Globus pallidus (tissue), 1 donor: ENCODE data around the gene ADAMTS19.
A peak's percentile ranks its signal among the peaks of the same experiment; 100 is the strongest.

Source experiments
- DNase-seq: peaks from one replicate; pipeline ENCODE4 v3.0.0-alpha.2; 2015; ENCODE audit warnings: low spot score

ADAMTS19 gene

DNA sequence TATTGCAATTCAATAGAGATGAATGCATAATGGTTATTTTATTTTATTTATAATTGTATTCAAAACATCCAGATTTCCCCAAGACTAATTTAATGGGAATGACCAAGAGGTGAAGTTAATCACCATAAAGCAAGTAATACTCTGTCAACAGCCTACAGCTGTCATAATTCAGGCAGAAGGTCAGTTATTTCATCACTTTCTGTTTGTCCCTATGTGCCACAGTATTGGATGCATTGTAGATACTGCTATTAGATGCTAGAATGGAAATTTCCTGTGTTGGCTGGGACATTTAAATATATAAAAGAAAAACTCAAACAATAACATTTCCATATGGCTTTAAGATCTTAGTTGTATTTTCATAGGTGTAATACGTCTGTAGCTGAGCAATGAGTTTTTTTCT is 231.1 kb downstream of the ADAMTS19 start:
- no peak for DNase-seq

DNA sequence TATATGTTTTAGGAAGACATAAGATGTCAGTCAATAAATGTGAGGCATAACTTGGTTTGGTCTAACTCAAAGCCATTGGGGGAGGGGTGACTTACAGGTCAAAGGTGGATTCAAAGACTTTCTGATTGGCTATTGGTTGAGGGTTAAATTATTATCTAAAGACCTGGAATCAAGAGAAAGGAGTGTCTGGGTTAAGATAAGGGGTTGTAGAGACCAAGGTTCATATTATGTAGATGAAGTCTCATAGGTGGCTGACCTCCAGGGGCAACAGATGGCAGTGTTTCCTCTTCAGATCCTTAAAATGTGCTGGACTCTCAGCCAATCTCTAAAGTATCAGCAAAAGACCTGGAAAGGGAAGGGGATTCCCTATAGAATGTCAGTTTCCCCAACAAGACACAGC is 236.5 kb downstream of the ADAMTS19 start:
- no peak for DNase-seq

DNA sequence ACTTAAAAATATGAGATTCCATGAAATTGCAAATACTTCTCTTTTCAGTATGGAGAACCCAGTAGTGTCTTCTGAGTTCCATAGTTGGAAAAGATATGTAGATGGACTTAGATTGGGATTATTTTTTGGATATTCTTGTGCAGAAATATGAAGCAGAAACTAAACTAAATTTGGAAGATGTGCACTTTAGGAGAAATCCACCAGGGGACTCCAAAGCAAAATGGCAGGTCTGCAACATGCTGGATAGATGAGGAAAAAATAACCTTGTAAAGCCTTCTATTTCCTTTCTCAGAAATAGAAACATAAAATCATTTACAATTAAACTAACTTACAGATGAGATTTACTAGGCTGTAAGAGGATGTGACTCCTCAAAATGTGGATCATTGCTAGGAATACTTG is 238.6 kb downstream of the ADAMTS19 start:
- DNase-seq, result no peak

DNA sequence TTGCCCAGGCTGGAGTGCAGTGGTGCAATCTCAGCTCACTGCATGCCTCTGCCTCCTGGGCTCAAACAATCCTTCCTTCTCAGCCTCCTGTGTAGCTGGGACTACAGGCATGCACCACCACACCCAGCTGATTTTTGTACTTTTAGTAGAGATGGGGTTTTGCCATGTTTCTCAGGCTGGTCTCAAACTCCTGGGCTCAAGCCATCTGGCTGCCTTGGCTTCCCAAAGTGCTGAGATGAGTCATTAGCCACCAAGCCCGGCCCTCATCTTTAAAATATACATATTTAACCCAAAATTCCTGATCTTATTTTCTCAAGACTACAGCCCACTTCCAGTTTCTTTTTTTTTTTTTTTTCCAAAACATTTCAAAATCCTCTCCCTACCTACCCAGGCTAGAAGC is 256.1 kb downstream of the ADAMTS19 start:
- DNase-seq, result no peak

DNA sequence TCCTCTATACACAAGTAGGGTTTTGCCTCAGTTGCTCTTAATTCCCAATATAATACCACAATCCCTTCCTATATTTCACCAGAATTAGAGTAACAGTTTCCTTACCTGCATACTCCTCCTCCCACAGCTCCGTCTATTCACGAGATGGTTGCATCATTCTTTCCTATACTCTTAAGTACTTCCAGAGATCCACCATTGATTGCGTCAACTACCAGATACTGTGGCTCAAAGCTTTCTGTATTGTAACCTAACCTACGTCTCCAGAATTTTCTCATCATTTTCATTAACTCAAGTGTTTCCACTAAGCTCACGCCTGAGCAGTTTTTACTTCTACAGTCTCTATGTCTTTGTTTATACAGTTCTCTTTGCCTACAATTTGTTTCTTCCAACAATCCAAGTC is 256.6 kb downstream of the ADAMTS19 start:
- DNase-seq, result no peak

DNA sequence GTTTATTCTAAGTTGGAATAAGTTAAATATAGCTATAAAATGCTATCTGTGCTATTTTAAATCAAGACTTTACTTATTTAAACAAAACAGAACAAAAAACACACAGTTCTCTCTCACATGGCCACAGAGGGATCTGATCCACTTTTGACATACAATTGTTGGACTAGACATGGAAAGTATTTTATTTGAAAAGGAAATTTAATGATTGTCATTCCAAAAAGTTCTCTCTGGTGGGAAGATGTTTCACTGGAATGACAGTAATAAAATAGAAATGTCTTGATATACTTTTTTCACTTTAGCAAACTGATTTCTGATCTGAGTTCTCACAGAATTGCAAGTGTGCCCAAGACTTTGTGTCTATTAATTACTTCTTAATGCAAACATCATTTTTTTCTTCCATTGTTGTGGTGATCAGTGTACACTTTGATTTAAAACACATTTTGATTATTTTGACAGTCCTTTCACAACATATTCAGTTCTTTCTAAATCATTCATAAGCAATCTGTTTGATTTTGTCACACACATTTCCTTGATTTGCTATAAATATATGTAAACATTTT is 257.7 kb downstream of the ADAMTS19 start:
- no peak for DNase-seq

DNA sequence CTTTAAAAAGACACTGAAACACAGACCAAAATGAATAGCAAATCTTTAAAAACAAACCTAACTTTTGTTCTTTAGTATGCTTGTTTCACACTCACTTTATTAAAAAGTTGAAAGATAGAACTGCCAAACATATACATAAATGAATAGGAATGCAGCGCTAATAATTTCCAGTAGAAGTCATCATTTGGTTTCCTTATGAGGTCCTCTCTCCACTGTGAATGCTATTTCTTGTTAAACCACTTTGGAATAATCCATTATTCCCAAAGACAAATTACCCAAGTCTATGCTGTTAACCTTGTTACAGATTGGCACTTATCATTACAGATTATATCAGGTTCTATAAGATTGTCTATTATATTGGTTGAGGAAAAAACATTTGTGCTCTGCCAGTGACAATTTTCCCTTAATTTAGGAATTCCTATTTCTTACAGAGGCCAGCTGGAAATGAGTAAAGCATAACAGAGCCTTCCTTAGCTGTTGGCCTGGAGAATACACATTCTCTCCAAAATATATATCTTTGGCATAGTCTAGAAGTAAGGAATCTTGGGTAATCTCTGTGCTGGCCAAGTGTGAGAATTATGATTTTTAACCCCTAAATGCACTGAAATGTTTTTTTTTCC is 258.5 kb downstream of the ADAMTS19 start:
- DNase-seq, result no peak

DNA sequence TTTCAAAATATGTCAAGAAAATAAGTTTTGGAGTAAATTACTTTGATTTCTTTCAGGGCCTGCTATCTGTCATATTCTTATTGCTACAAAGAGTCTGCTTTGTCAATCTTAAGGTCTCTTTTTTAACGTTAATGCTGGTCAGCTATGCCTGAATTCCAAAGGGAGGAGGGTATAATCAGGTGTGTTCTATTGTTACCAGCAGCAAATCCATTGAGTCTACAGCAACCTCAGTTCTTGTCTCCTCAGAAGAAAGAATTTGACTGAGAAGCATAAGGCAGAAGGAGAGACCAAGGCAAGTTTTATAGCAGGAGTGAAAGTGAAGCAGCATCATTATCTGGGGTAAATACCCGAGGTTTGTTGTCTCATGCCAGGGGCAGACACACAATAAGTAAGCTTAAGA is 264.1 kb downstream of the ADAMTS19 start:
- DNase-seq, result no peak

DNA sequence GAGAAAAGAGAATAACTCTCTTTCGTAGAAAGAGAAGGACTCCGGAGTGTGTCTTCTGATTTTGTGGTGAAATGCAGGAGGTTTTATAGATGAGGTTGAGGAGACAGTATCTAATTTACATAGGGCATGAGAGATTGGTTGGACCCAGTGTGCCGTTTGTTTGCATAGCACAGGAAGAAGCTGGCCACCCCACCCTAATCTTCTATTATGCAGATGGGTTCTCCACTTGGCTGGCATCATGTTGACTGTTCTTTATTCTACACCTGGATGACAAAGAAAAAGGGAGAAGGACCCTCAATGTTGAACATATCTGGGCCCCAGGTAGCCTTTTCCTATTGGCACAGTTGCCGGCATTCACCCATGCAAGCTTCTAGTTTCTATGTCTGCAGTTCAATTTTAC is 264.5 kb downstream of the ADAMTS19 start:
- DNase-seq, result no peak

DNA sequence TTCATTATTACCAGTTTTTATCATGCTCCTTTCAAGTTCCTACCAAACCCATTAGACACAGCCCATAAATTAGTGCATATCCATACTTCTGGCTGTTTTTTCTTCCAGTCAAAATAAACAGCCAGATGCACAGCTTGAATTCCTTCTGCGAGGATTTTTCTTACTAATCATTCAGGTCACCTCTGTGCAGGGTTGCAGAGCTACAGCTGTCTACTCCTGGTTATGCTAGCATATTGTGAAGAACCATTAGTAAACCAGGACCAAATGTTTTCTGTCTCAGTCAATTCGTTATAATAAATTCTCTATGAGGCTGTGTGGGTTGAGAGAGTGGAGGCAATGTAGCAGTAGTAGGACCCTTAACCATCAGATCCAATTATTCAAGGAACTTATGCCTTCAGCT is 279.7 kb downstream of the ADAMTS19 start:
- no peak for DNase-seq

DNA sequence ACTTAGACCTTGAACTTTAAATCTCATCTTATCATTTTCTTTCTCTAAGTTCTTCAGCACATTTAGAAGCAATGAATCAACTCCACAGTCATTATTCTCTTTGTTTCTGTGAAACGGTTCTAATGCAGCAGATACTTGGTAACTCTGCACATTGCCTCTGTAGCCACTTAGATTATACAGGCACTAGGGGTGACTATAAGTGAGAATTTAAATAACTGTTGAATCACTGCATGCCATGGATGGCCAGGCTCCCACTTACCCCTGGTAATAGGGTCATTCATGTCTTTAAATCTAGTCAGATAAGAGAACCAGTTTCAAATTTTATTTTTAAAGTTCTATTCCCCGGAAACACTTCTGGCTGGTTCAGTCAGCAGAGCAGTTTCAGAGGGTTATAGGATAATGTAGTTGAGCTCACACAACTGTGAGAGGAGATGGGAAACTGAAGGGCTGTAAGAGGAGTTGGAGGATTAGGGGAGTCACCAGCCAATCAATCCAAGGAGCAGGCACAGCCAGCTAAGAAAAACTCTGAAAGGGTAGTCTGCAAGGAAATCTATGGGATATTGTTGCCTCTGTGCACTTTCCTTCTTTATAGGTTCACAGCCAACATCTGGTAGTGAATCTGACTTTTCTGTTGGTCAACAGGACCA is 283.6 kb downstream of the ADAMTS19 start:
- DNase-seq, result no peak

DNA sequence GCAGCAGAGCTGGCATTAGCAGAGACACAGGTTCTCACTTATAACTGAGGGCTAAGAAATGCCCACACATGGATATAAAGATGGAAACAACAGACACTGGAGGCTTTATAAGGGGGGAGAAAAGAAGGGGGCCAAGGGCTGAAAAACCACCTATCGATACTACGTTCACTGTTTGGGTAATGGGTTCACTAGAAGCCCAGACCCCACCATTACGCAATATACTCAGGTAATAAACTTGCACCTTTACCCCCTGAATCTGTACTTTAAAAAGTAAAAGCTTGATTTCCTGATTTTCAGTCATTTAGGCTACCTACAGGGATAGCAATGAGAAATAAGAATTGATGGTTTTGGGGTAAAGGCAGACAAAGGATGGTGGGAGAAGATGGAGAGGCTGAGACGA is 285.9 kb downstream of the ADAMTS19 start:
- DNase-seq, result no peak

DNA sequence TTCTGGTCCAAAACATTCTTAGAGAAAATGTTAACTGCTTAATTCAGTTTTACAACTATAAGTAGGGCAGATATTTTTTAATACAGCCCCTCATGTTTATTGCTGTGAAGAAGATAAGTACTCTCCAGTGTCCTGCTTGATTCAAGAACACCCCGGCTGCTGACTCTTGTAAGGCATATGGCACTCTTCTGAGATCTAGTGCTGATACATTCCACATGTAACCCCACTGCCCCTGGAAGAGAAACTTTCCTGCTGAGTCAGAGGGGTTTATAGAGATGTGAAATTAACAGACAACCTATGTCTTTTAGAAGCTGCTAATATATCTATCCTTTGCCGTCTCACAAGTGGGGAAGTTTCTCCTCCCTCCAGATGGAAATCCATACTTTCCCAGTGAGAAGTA is 286.8 kb downstream of the ADAMTS19 start:
- no peak for DNase-seq

DNA sequence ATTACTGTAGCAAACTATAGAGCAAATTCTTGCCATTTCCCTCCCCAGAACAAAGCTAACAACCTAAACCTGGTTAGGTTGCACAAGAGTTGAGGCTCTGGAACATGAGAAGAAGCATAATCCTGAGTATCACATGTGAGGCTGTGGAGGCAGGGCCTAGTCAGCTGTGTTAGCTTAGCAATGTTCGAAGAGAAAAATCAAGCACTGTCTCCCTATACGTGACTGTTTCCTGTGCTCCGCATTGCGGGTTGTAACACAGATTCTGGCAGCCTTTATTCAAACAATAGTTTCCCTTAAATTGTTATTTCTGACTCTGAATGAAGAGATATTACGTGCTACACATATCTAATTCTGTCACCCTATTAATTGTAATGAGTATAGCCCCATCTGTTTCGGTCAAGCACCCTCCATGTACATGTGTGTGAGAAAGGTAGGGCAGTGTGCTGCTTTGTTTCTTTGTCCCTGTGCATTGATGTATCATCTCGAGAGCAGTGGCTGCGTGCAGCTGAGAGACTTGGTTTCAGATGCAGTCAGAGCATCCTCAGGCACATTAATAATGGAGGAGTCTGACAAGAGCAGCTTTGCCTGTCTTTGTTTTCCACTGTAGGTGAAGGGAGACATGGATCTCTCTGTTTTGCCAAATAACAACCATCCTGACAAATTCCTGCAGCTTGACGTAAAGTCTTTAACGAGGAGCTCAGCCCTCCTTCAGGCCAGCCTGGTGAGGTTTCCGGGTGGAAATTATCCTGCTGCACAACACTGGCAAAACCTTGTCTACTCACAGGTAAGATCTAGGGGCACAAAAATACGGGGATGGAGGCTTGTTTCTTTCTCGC is 287.7 kb downstream of the ADAMTS19 start, which contains the start of gene MINAR2:
MINAR2 (plus strand) TSS at position 523 of the 836 bp plus-strand sequence; CDS start at position 620, 97 bp downstream.
- no peak for DNase-seq

DNA sequence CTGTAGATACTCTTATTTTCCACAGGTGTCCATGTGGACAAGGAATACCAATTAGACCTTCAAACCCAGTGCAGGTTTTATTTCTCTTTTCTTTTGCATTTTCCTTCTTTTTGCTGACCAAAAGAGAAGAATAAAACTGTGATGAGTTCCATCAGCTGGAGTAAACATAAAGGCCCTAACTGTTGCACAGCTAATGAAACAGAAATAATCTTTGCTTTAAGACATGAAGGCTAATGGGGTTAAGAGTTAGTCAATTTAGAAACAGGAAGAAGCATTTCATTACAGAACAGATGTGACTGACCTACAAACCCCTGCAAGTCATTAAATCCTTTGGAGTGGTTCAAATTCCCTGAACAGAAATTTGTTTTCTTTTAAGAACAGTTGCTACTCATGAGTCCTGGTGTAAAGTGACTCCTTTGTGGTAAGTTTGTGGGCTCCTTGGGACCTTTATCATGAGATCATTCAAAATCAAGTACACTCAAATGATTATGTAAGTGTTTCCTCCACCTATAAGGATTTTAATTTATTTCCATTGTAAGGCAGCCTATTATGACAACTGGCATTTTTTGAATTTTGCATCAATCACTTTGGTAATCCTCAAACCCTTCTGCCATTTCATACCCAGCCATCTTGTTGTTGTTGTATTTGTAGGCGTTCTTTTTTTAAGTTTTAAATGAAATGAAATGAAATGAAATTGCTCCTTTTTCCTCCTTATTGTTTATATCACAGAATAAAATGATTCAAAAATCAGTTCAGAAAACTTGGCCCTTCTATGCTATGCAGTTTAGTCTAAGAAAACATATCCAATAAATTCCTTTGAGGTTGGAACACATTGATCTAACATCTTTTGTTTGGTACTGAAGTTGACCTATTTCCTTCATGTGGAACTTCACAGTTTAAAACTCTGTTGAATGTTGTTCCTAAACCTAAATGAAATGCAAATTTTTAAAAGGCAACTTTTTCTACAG is 289.1 kb downstream of the ADAMTS19 start:
- no peak for DNase-seq

DNA sequence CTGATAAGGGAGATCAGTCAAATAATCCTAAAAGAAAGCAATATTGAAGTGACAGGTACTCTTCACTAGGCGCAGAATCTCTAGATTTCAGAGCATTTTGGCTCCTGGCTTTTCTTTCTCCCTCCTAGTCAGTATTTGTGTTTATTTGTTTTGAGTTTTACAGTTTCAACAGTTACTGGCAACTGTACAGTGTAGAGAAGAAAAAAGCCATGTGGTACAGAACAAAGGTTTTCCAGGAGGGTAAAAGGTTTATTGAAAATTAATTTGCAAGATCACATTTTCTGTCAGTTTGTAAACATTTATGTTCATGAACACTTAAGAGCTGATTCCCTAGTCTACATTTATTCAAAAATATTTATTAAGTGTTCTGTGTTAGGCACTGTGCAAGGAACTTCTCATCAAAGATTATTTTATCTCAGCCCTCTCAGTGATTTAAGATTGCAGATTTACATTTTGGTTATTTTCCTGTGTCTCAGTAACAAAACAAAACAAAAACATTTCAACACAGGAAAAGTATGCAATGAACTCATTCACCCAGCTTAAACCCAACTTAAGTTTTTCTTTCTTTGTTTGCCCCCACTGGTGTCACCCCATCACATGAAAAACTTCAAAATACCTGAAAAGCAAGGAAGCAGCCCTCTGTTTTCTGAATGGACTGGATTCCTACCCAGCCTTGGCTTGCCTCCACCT is 300.7 kb downstream of the ADAMTS19 start:
- DNase-seq, result no peak

DNA sequence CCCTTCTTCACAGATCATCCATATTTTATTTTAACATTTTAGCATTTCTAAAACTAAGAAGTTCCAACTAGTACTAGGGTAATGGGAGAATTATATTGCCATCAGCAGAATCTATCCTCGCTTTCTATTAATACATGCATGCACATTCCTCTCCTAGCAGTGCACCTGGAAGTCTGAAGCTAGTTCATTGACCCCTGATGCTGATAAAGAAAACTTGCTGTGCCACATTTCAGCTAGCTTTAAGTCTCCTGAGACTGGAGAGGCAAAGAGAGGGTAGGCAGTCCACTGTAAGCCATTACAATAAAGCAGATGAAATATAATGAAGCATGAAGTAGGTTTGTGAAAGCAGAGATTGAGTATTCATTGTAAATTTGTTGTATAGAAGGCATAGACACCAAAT is 303.6 kb downstream of the ADAMTS19 start:
- DNase-seq, result no peak

DNA sequence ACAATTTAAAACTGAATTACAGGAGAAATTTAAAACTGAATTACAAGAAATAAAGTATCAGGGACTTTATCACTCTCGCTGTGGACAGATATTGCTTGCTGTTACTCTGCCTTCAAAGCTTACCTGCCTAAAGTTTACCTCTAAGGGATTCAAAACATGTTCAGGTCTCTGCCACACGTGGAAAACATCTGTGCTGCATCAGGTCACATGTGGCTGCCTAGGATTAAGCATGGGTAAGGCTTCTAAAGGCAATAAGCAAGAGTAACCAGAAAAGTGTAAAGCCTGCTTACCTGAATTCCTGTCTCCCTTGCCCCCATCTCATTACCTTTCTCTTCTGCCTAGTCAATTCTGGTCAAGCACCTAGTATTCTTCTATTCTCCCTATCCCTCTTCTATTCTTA is 306.7 kb downstream of the ADAMTS19 start:
- no peak for DNase-seq

DNA sequence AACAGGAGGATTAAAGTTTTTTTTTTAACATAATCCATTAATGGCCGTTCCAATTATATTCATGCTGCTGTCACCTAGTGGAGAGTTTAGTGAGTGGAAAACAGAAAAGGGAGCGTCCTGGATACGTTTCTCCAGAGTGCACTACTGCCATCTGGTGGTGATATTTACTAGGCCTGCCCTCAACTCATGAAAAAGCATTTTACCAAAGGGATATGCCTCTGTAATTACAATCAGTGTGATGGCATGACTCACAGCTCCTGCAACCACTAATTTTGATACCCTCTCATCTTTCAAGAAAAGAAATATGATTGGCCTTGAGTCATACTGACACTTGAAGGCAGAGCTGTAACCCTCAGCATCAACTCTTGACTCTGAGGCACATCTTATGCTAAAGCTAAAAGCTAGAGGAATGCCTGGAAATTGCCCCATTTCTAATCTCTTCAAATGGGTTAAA is 307.9 kb downstream of the ADAMTS19 start:
- peak; percentile 89 for DNase-seq

DNA sequence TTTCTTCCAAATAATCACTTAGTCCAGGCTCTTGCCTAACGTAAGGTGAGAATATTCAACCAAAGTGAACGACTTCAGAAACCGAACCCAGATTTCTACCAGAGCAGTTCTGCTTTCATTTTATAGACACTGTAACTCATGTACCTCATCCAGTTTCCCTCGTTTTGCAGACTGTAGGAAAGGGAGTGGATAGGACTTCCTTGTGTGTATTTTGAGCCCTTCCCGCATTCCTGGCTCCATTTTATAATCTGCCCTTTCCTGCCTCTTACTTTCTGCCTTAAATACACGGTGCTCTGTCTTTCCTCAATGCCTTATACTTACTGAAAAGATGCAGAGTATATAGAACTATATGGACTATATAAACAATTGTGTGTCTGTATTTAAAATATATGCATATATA is 308.6 kb downstream of the ADAMTS19 start:
- no peak for DNase-seq
